NOMO-1 (cell line): ENCODE measurements around the gene ABCB6.

Source experiments
- DNase-seq, 2 experiments: peaks; one replicate each; lab custom pipeline; 2025; ENCODE audit not compliant: unreplicated experiment in 2 of 2; lab: John Stamatoyannopoulos, UW

The ABCB6 gene

GRCh38 chr2:219172231-219173154 is 46.3 kb downstream of the ABCB6 start:
- no peak for DNase-seq

GRCh38 chr2:219171231-219171651 is 47.5 kb downstream of the ABCB6 start:
- DNase-seq: peak; percentile 4 to 18

- DNase-seq: no peak
Measured at GRCh38 chr2:219169930-219170654, 48.7 kb downstream of the ABCB6 start, which contains the start of gene SLC23A3. Gene SLC23A3 (minus strand): TSS chr2:219170029. CDS start chr2:219169984, 45 bp downstream.

- DNase-seq: no peak
Measured at GRCh38 chr2:219168932-219169331, 49.8 kb downstream of the ABCB6 start.

- no peak for DNase-seq
Measured at GRCh38 chr2:219168526-219168925, 50.2 kb downstream of the ABCB6 start.

GRCh38 chr2:219167997-219168396 is 50.8 kb downstream of the ABCB6 start:
- no peak for DNase-seq

- DNase-seq: no peak
Measured at GRCh38 chr2:219165058-219165911, 53.5 kb downstream of the ABCB6 start.

- DNase-seq: no peak
Measured at GRCh38 chr2:219163156-219163555, 55.6 kb downstream of the ABCB6 start.

GRCh38 chr2:219161097-219161496 is 57.7 kb downstream of the ABCB6 start:
- no peak for DNase-seq

GRCh38 chr2:219160186-219161017 is 58.4 kb downstream of the ABCB6 start, which contains the start of gene NHEJ1:
Gene NHEJ1 (minus strand): TSS chr2:219160815. CDS start chr2:219158362, 2,453 bp downstream.
- peak; percentile 82 to 87 for DNase-seq
